Neural progenitor cell (in vitro differentiated cells): ENCODE data around the gene PLEKHG2. TPM values are rescaled to one million over a fixed set of nuclear protein-coding genes. Genes with fewer than 3 reads are reported as not detected.

Experiments used
- DNase-seq: peaks from one replicate; pipeline ENCODE4 v3.0.0-alpha.2; 2016; ENCODE audit warnings: low spot score
- H2AFZ ChIP-seq: fragments of 200-600 bp; sonication (generic); replicated peaks from 2 replicates; pipeline ENCODE4 v1.6.1; 2016; ENCODE audit warnings: antibody characterized with exemption
- H3F3A ChIP-seq: fragments of 200-600 bp; sonication (generic); 2 replicates; pipeline ENCODE4 v1.6.1; 2016; ENCODE audit warnings: antibody characterized with exemption, low read depth
- H3K27ac ChIP-seq: fragments of 200-600 bp; sonication (generic); 2 replicates; pipeline ENCODE4 v1.5.1; 2016; ENCODE audit warnings: mild to moderate bottlenecking
- H3K27me3 ChIP-seq: fragments of 200-600 bp; sonication (generic); 2 replicates; pipeline ENCODE4 v1.6.1; 2016; ENCODE audit warnings: mild to moderate bottlenecking, moderate library complexity
- H3K36me3 ChIP-seq: fragments of 200-600 bp; sonication (generic); 2 replicates; pipeline ENCODE4 v1.5.1; 2016
- H3K4me1 ChIP-seq: fragments of 200-600 bp; sonication (generic); 2 replicates; pipeline ENCODE4 v1.6.1; 2016; ENCODE audit warnings: mixed run types
- H3K4me2 ChIP-seq: fragments of 200-600 bp; sonication (generic); 2 replicates; pipeline ENCODE4 v1.6.1; 2016
- H3K4me3 ChIP-seq: fragments of 200-600 bp; sonication (generic); 2 replicates; pipeline ENCODE4 v1.5.1; 2016
- H3K79me2 ChIP-seq: fragments of 200-600 bp; sonication (generic); 2 replicates; pipeline ENCODE4 v1.6.1; 2016; ENCODE audit warnings: low read depth
- H3K9ac ChIP-seq: fragments of 200-600 bp; sonication (generic); 2 replicates; pipeline ENCODE4 v1.6.1; 2016
- H3K9me3 ChIP-seq: fragments of 200-600 bp; sonication (generic); 2 replicates; pipeline ENCODE4 v1.5.1; 2016; ENCODE audit warnings: low read depth
- H4K20me1 ChIP-seq: fragments of 200-600 bp; sonication (generic); 2 replicates; pipeline ENCODE4 v1.6.1; 2016; ENCODE audit warnings: low read depth
- H3K27ac Mint-ChIP-seq: 3 replicates; pipeline ENCODE4 v1.8.0; 2021; ENCODE audit warnings: mixed read lengths
- H3K27me3 Mint-ChIP-seq: 2 replicates; pipeline ENCODE4 v1.8.0; 2022; ENCODE audit warnings: low read depth, mild to moderate bottlenecking, inconsistent platforms, moderate library complexity, mixed read lengths; ENCODE audit not compliant: insufficient read depth
- H3K36me3 Mint-ChIP-seq: 3 replicates; pipeline ENCODE4 v1.8.0; 2021; ENCODE audit warnings: mixed read lengths
- H3K4me1 Mint-ChIP-seq: 3 replicates; pipeline ENCODE4 v1.8.0; 2021; ENCODE audit warnings: mixed read lengths
- H3K4me3 Mint-ChIP-seq: 3 replicates; pipeline ENCODE4 v1.8.0; 2021; ENCODE audit warnings: mild to moderate bottlenecking, moderate library complexity, mixed read lengths
- H3K9me3 Mint-ChIP-seq: 3 replicates; pipeline ENCODE4 v1.8.0; 2020; ENCODE audit warnings: mixed read lengths
- CTCF ChIP-seq: fragments of 200-600 bp; sonication (generic); IDR thresholded peaks from 2 replicates; pipeline ENCODE4 v1.5.1; 2017; ENCODE audit warnings: antibody characterized with exemption, mild to moderate bottlenecking
- EZH2 ChIP-seq: fragments of 200-600 bp; sonication (generic); IDR thresholded peaks from 2 replicates; pipeline ENCODE4 v1.6.1; 2017; ENCODE audit warnings: antibody characterized with exemption, mild to moderate bottlenecking, moderate library complexity
- EZH2phosphoT487 ChIP-seq: fragments of 200-600 bp; sonication (generic); IDR thresholded peaks from 2 replicates; pipeline ENCODE4 v1.6.1; 2017; ENCODE audit warnings: antibody characterized with exemption
- total RNA-seq: library from RNA; depleted of rRNA; stranded (reverse); fragments of >200 nt; gene quantifications from 2 replicates; pipeline ENCODE4 v1.2.3, GENCODE V29; 2015; ENCODE audit warnings: low replicate concordance

PLEKHG2 gene
- total RNA-seq, 1 donor from 2014 or later: 10.7 TPM

DNA sequence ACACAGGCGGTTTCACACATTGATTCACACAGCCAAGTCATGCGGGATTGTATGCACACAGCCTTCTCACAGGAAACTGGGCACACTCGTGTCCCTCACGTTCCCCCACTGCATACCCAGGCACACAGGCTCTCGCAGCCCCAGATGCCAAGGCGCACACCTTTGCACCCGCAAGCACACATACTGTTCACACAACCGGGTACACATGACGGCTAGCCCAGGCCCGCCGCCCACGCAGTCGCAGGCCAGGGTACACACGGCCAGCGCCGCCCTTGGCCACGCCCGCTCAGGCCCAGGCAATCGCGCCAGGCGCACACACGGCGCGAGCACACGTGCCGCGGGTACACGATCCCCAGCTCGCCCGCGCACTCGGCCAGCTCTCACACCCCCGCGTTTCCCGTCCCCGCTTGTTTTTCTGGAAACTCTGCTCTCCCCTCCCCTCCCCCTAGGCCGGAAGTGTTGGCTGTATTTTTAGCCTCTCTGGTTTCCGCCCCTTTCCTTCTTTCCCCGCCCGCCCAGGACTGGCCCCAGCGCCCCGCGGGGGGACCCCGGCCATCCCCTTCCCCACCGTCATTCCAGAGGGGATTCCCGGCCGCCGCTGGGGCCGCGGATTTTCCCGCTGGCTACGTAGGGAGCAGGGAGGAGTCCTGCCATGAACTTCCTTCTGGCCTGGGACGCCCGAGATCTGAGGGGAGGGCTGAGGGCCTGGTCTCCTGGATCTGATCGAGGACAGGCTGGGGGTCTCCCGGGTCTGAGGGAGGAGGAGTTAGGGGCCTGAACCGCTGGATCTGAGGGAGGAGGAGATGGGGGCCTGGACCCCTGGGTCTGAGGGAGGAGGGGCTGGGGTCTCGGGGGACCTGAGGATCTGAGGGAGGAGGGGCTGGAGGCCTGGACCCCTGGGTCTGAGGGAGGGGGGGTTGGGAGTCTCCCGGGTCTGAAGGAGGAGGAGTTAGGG is 9.8 kb upstream of the PLEKHG2 start:
- no peaks in the 10 kb centered on the region for H3K9me3 ChIP-seq
- H3F3A ChIP-seq: peaks cover 62% of the 10 kb centered on the region
- peak overlapping the region; percentile 85 for H3K4me2 ChIP-seq
- TF ChIP-seq EZH2phosphoT487: no peak
- TF ChIP-seq EZH2: no peak
- TF ChIP-seq CTCF: no peak
- Mint-ChIP-seq H3K36me3 (peaks cover 2% of the 10 kb centered on the region), H3K4me3 (peak overlapping the region; percentile 88), H3K27ac (peak overlapping the region; percentile 100), H3K27me3 (peaks cover 14% of the 10 kb centered on the region), H3K9me3 (no peaks in the 10 kb centered on the region), H3K4me1 (peaks cover 38% of the 10 kb centered on the region)
- H3K27ac ChIP-seq: peak overlapping the region; percentile 93
- H3K4me3 ChIP-seq: peak overlapping the region; percentile 49
- H3K36me3 ChIP-seq: no peaks in the 10 kb centered on the region
- H3K79me2 ChIP-seq: no peaks in the 10 kb centered on the region
- DNase-seq: peak; percentile 95
- peaks cover 5% of the 10 kb centered on the region for H4K20me1 ChIP-seq
- H2AFZ ChIP-seq: no peak overlapping the region
- H3K27me3 ChIP-seq: peaks cover 17% of the 10 kb centered on the region
- H3K4me1 ChIP-seq: peaks cover 17% of the 10 kb centered on the region
- peak overlapping the region; percentile 2 for H3K9ac ChIP-seq

DNA sequence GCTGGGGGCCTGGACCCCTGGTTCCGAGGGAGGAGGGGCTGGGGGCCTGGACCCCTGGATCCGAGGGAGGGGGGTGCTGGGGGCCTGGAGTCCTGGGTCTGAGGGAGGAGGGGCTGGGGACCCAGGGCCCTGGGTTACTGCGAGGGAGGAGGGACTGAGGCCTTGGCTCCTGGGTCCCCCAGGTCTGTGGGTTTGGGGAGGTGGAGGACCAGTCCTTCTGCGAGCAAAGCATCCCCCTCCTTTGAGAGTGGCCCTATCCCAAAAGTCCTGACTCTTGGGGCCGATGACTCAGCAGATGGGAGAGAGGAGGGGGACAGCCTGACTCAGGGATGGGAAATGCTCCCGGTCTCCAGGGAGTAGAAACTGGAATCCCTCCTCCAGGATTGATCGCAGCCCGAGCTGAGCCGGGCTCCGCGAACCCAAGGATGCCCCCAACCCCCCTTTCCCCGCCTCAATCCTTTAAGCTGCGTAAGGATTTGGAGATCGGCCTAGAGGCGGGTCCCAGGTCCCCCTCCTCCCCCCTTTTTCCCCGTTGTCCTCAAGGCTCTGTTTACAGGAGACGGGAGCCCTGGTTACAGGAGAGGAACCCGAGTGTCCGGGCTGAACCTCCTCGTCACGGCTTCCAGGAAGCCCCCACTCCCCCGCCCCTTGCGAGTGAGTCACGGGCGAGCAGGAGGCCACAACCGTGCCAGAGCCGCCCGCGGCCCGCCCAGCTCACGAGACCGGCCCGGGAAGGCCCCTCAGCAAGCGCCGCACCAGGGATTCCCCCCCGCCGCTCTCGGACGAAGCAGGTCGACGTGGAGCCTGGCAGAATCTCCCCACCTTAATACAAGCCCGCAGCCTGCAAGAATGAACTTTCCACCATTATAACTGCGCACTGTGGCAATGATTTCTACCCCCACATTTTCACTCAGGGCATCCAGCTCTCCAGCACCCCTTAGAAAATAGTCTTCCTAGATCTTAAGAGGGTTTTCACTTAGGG is 8.8 kb upstream of the PLEKHG2 start:
- DNase-seq: peak; percentile 96
- Histone ChIP-seq H4K20me1 (peaks cover 8% of the 10 kb centered on the region), H3K27me3 (peaks cover 26% of the 10 kb centered on the region), H3K4me3 (peak overlapping the region; percentile 49), H3F3A (peaks cover 65% of the 10 kb centered on the region), H2AFZ (peak overlapping the region; percentile 2), H3K4me1 (peaks cover 17% of the 10 kb centered on the region), H3K36me3 (no peaks in the 10 kb centered on the region), H3K9ac (no peak overlapping the region), H3K27ac (peak overlapping the region; percentile 93), H3K9me3 (no peaks in the 10 kb centered on the region), H3K79me2 (no peaks in the 10 kb centered on the region), H3K4me2 (peak overlapping the region; percentile 85)
- peak overlapping the region; percentile 98 for H3K27ac Mint-ChIP-seq
- H3K4me3 Mint-ChIP-seq: peak overlapping the region; percentile 88
- peaks cover 2% of the 10 kb centered on the region for H3K36me3 Mint-ChIP-seq
- peaks cover 16% of the 10 kb centered on the region for H3K27me3 Mint-ChIP-seq
- H3K4me1 Mint-ChIP-seq: peaks cover 36% of the 10 kb centered on the region
- no peaks in the 10 kb centered on the region for H3K9me3 Mint-ChIP-seq
- TF ChIP-seq EZH2phosphoT487 (peak; percentile 12), EZH2 (no peak)

DNA sequence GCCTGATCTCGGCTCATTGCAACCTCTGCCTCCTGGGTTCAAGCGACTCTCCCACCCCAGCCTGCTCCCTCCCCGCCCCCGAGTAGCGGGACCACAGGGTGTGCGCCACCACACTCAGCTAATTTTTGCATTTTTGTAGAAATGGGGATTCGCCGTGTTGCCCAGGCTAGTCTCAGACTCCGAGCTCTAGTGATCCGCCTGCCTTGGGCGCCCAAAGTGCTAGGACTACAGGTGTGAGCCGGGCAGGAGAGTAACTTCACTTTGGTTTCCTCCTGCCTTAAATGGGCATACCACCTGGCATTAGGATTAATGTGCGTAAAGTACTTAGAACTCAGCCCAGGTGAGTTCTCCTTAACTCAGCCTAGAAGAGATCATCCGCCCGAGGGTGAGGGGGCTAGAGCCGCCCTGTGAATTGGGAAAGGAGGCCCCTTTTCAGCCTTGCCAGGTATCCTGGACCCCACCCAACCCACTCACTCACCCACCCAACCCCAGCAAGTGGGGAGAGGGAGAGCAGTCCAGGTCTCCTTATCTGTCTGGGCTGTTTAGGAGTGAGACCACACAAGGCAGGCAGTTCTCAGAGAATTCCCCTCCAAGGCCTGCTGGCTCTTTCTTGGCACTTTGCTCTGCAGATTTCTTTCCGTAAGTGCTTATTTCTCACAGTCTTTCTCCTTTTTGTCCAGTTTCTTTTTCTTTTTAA is 7.1 kb upstream of the PLEKHG2 start:
- Histone ChIP-seq H3K27ac (no peak overlapping the region), H3K4me2 (no peak overlapping the region)

More for the DNA sequence above, 7.1 kb upstream of the PLEKHG2 start:
- Mint-ChIP-seq H3K4me3 (peak overlapping the region; percentile 85), H3K4me1 (peaks cover 43% of the 10 kb centered on the region), H3K27ac (no peak overlapping the region), H3K36me3 (no peaks in the 10 kb centered on the region), H3K27me3 (peaks cover 20% of the 10 kb centered on the region), H3K9me3 (no peaks in the 10 kb centered on the region)
- Histone ChIP-seq H3F3A (peaks cover 70% of the 10 kb centered on the region), H3K9ac (no peak overlapping the region), H3K27me3 (peaks cover 31% of the 10 kb centered on the region), H4K20me1 (peaks cover 8% of the 10 kb centered on the region), H3K4me3 (no peak overlapping the region), H3K4me1 (peaks cover 18% of the 10 kb centered on the region), H3K36me3 (no peaks in the 10 kb centered on the region), H3K9me3 (no peaks in the 10 kb centered on the region), H3K79me2 (no peaks in the 10 kb centered on the region), H2AFZ (no peak overlapping the region)
- DNase-seq: no peak
- TF ChIP-seq EZH2: no peak
- no peak for TF ChIP-seq CTCF
- TF ChIP-seq EZH2phosphoT487: no peak
